ENCODE results near the gene PPFIA1. TPM values are rescaled to one million over a fixed set of nuclear protein-coding genes. Genes with fewer than 3 reads are reported as not detected.

Gene PPFIA1
- total RNA-seq, 2 donors from 2014 or later: 47.8 to 82.9 TPM

DNA sequence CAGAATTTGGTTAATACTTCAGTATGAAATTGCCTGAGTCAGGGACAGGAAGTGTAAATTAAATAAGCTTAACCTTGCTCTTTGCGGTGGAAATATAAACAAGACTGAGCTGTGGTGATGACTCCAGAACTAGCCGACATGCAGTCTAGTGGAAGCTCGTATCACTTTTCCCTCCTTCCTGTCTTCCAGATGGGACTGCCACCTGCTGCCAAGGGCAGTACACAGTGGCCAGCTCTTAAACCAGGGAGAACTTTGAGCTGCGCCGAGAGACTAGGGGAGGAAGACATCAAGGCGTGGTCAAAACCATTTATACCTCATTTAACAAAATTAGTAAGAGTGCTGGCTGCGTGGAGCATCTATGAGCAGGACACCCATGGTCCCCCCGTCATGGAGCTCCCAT, 96.6 kb downstream of the PPFIA1 start:
- no peak overlapping the region for H3K27ac ChIP-seq
- no peaks in the 10 kb centered on the region for H3K9me3 ChIP-seq
- peaks cover 9% of the 10 kb centered on the region for H3K36me3 ChIP-seq
- H3K4me3 ChIP-seq: no peak overlapping the region
- H3K4me1 ChIP-seq (ENCODE audit: control insufficient read depth in 1 of 2, low read depth in 2 of 2): peaks cover 10 to 31% of the 10 kb centered on the region in 2 donors
- DNase-seq (ENCODE audit: low spot score) (no peak), ATAC-seq (ENCODE audit: insufficient number of reproducible peaks, low FRiP score, low read depth) (no peak)
- no peak for TF ChIP-seq CTCF (IDR thresholded peaks at IDR 0.05)
- H3K27me3 ChIP-seq (replicated peaks; ENCODE audit: insufficient read depth): no peaks in the 10 kb centered on the region

- no peaks in the 10 kb centered on the region for H3K9me3 ChIP-seq
- no peak overlapping the region for H3K27ac ChIP-seq
- DNase-seq (ENCODE audit: low spot score): no peak
- peaks cover 6 to 21% of the 10 kb centered on the region in 2 donors for H3K4me1 ChIP-seq (ENCODE audit: control insufficient read depth in 1 of 2, low read depth in 2 of 2)
- TF ChIP-seq CTCF (IDR thresholded peaks at IDR 0.05): no peak
- H3K27me3 ChIP-seq (replicated peaks; ENCODE audit: insufficient read depth): no peaks in the 10 kb centered on the region
- H3K36me3 ChIP-seq: peaks cover 20% of the 10 kb centered on the region
- no peak overlapping the region for H3K4me3 ChIP-seq
- no peak for ATAC-seq (ENCODE audit: insufficient number of reproducible peaks, low FRiP score, low read depth)
Observed at GRCh38 chr11:70368961-70369360, 98.5 kb downstream of the PPFIA1 start.

DNA sequence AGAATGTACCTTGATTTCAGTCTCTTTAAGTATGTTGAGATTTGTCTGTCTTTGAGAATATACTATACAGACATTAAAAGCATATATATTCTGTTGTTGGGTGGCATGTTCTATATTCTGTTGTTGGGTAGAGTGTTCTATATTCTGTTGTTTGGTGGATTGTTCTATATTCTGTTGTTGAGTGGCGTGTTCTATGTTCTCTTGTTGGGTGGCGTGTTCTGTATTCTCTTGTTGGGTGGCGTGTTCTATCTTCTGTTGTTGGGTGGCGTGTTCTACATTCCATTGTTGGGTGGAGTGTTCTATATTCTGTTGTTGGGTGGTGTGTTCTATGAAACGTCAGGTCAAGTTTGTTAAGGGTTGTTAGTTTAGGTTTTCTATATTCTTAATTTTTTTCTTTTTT, 100.8 kb downstream of the PPFIA1 start:
- Histone ChIP-seq H3K4me3 (no peak overlapping the region), H3K9me3 (no peaks in the 10 kb centered on the region), H3K4me1 (ENCODE audit: control insufficient read depth in 1 of 2, low read depth in 2 of 2) (no peaks in the 10 kb centered on the region), H3K27ac (no peak overlapping the region), H3K36me3 (peaks cover 29% of the 10 kb centered on the region), H3K27me3 (replicated peaks; ENCODE audit: insufficient read depth) (no peaks in the 10 kb centered on the region)
- TF ChIP-seq CTCF (IDR thresholded peaks at IDR 0.05): no peak
- DNase-seq (ENCODE audit: low spot score): no peak
- ATAC-seq (ENCODE audit: insufficient number of reproducible peaks, low FRiP score, low read depth): peak; percentile 43

GRCh38 chr11:70372076-70372475, 101.6 kb downstream of the PPFIA1 start:
- Histone ChIP-seq H3K9me3 (no peaks in the 10 kb centered on the region), H3K4me3 (no peak overlapping the region), H3K36me3 (peaks cover 29% of the 10 kb centered on the region), H3K27me3 (replicated peaks; ENCODE audit: insufficient read depth) (no peaks in the 10 kb centered on the region), H3K4me1 (ENCODE audit: control insufficient read depth in 1 of 2, low read depth in 2 of 2) (no peaks in the 10 kb centered on the region), H3K27ac (no peak overlapping the region)
- TF ChIP-seq CTCF (IDR thresholded peaks at IDR 0.05): no peak
- DNase-seq (ENCODE audit: low spot score) (no peak), ATAC-seq (ENCODE audit: insufficient number of reproducible peaks, low FRiP score, low read depth) (no peak)

DNA sequence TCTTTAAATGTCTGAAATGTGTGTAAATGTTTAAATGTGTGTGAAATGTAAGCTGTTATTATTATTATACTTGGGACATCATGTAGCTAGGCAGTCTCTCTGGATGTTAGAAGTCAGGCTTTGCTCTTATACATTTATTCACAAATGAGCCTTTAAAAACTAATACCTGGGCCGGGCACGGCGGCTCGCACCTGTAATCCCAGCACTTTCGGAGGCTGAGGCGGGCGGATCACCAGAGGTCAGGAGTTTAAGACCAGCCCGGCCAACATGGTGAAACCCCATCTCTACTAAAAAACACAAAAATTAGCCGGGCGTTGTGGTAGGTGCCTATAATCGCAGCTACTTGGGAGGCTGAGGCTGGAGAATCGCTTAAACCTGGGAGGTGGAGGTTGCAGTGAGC, 106.1 kb downstream of the PPFIA1 start:
- ATAC-seq (ENCODE audit: insufficient number of reproducible peaks, low FRiP score, low read depth) (no peak), DNase-seq (ENCODE audit: low spot score) (no peak)
- no peak overlapping the region for H3K27ac ChIP-seq
- H3K4me3 ChIP-seq: no peak overlapping the region
- TF ChIP-seq CTCF (IDR thresholded peaks at IDR 0.05): no peak
- H3K27me3 ChIP-seq (replicated peaks; ENCODE audit: insufficient read depth): no peaks in the 10 kb centered on the region
- peaks cover 33% of the 10 kb centered on the region for H3K36me3 ChIP-seq
- no peaks in the 10 kb centered on the region for H3K4me1 ChIP-seq (ENCODE audit: control insufficient read depth in 1 of 2, low read depth in 2 of 2)
- no peaks in the 10 kb centered on the region for H3K9me3 ChIP-seq

Data from thoracic aorta (tissue), 2 donors.